Endothelial cell of umbilical vein (primary cell): ENCODE data around the gene QRFPR. TPM values are rescaled to one million over a fixed set of nuclear protein-coding genes. Genes with fewer than 3 reads are reported as not detected.

ENCODE experiments used
- BruUV-seq: library from RNA; stranded (reverse); fragments of 400-500 nt; replicated peaks from 2 replicates; lab custom pipeline; 2021; lab: Mats Ljungman, UMichigan
- CTCF ChIA-PET: fragments of 300-600, 350-600 bp; sonication (Branson Sonifier 250); formaldehyde crosslinking; loops from one replicate; lab custom pipeline; 2021; ENCODE audit warnings: antibody characterized with exemption, inconsistent platforms; lab: Charles Lee
- POLR2A ChIA-PET: fragments of 300-600, 350-600 bp; sonication (Branson Sonifier 250); formaldehyde crosslinking; loops from one replicate; lab custom pipeline; 2021; ENCODE audit warnings: antibody characterized with exemption, inconsistent platforms; lab: Charles Lee
- DNase-seq: peaks from one replicate; pipeline ENCODE4 v3.0.0-alpha.2; 2011; ENCODE audit warnings: low read depth, low spot score
- FAIRE-seq: peaks from 2 replicates; lab custom pipeline; 2011; peaks lifted over from hg19 to GRCh38; lab: Jason Lieb, UNC
- H2AFZ ChIP-seq: 2 replicates; pipeline ENCODE4 v1.6.0; 2012; ENCODE audit warnings: low read depth, low read length, control low read depth, inconsistent platforms
- H3K27ac ChIP-seq: 2 replicates; pipeline ENCODE4 v1.5.1; 2011; ENCODE audit warnings: low read depth, mild to moderate bottlenecking, control low read depth, low read length, moderate library complexity; ENCODE audit not compliant: insufficient read depth
- H3K27me3 ChIP-seq, 2 experiments: 2 replicates each; pipeline versions ENCODE4 v1.6.0 to v1.6.1; 2011; ENCODE audit warnings: low read length in 2 of 2, mixed read lengths in 1 of 2; ENCODE audit not compliant: control insufficient read depth in 2 of 2, insufficient read depth in 2 of 2
- H3K36me3 ChIP-seq, 2 experiments: 2 replicates in 1 of 2; 3 replicates in 1 of 2; pipeline ENCODE4 v1.5.1; 2011; ENCODE audit warnings: low read length in 2 of 2, mild to moderate bottlenecking in 1 of 2, moderate library complexity in 1 of 2; ENCODE audit not compliant: control insufficient read depth in 2 of 2, insufficient read depth in 2 of 2; ENCODE audit errors: extremely low read depth in 1 of 2
- H3K4me1 ChIP-seq: 3 replicates; pipeline ENCODE4 v1.5.1; 2011; ENCODE audit warnings: mild to moderate bottlenecking, low read length; ENCODE audit not compliant: control insufficient read depth, insufficient read depth; ENCODE audit errors: extremely low read depth
- H3K4me2 ChIP-seq: 2 replicates; pipeline ENCODE4 v1.6.1; 2011; ENCODE audit warnings: low read length, control low read depth, mixed read lengths; ENCODE audit not compliant: insufficient read depth
- H3K4me3 ChIP-seq, 3 experiments: fragments of 200-600 bp in 1 of 3; sonication (generic), shearing (Covaris generic) in 1 of 3; replicated peaks in 1 of 3; 2 replicates each; pipeline ENCODE4 v1.5.1; 2011 to 2016; ENCODE audit warnings: control low read depth in 3 of 3, low read length in 3 of 3, mild to moderate bottlenecking in 2 of 3, inconsistent platforms in 1 of 3, low read depth in 1 of 3, moderate library complexity in 1 of 3; ENCODE audit not compliant: insufficient read depth in 1 of 3
- H3K79me2 ChIP-seq: 2 replicates; pipeline ENCODE4 v1.6.0; 2012; ENCODE audit warnings: low read length, inconsistent platforms; ENCODE audit not compliant: control insufficient read depth, insufficient read depth
- H3K9ac ChIP-seq: replicated peaks from 2 replicates; pipeline ENCODE3; 2011; ENCODE audit warnings: low read length, control low read depth; ENCODE audit not compliant: insufficient read depth; ENCODE audit errors: extremely low read depth
- H3K9me1 ChIP-seq: replicated peaks from 3 replicates; pipeline ENCODE4 v1.6.0; 2011; ENCODE audit warnings: mild to moderate bottlenecking, low read length; ENCODE audit not compliant: control insufficient read depth, insufficient read depth; ENCODE audit errors: extremely low read depth
- H3K9me3 ChIP-seq: replicated peaks from 2 replicates; pipeline ENCODE4 v1.5.1; 2012; ENCODE audit warnings: low read length, inconsistent platforms; ENCODE audit not compliant: control insufficient read depth, insufficient read depth
- H4K20me1 ChIP-seq: replicated peaks from 2 replicates; pipeline ENCODE3; 2011; ENCODE audit warnings: mild to moderate bottlenecking, low read length; ENCODE audit not compliant: control insufficient read depth, insufficient read depth; ENCODE audit errors: extremely low read depth
- EZH2 ChIP-seq: IDR thresholded peaks from 2 replicates; pipeline ENCODE4 v1.6.1; 2012; ENCODE audit warnings: borderline replicate concordance, low read depth, mild to moderate bottlenecking, moderate library complexity, low read length, inconsistent platforms; ENCODE audit not compliant: severe bottlenecking
- FOS ChIP-seq: IDR thresholded peaks from 2 replicates; pipeline ENCODE4 v1.6.1; 2011; ENCODE audit warnings: mild to moderate bottlenecking, low read length, moderate library complexity, borderline replicate concordance; ENCODE audit not compliant: insufficient read depth
- GATA2 ChIP-seq: IDR thresholded peaks from 2 replicates; pipeline ENCODE4 v1.7.0; 2011; ENCODE audit warnings: low read depth, mild to moderate bottlenecking, moderate library complexity, mixed read lengths, low read length; ENCODE audit not compliant: insufficient read length, insufficient read depth
- JUN ChIP-seq: IDR thresholded peaks from 2 replicates; pipeline ENCODE4 v1.6.1; 2011; ENCODE audit warnings: borderline replicate concordance, low read depth; ENCODE audit not compliant: insufficient read length, insufficient read depth
- MAX ChIP-seq: IDR thresholded peaks from 2 replicates; pipeline ENCODE4 v1.6.1; 2011; ENCODE audit not compliant: insufficient read depth, insufficient read length
- MYC ChIP-seq: IDR thresholded peaks from one replicate; pipeline ENCODE4 v1.6.1; 2011; ENCODE audit warnings: mild to moderate bottlenecking, low read depth, low read length
- POLR2A ChIP-seq: IDR thresholded peaks from 2 replicates; pipeline ENCODE4 v1.6.1; 2012; ENCODE audit warnings: low read depth, mild to moderate bottlenecking, control low read depth, low read length
- POLR2AphosphoS5 ChIP-seq: IDR thresholded peaks from 2 replicates; pipeline ENCODE4 v1.6.1; 2012; ENCODE audit warnings: low read depth, mild to moderate bottlenecking, control low read depth, low read length, moderate library complexity; ENCODE audit not compliant: insufficient read depth
- dilution Hi-C: fragments of 300-500 bp; cut with MboI; formaldehyde crosslinking; loops from one replicate; pipeline ENCODE4 v1.15.0; 2019; ENCODE audit warnings: low sequenced_read_pairs; ENCODE audit not compliant: extremely low pct_ligation_motif_present
- intact Hi-C: fragments of 100-400 bp; cut with micrococcal nuclease; formaldehyde crosslinking; loops from one replicate; pipeline ENCODE4 v1.10.0; 2022
- polyA plus RNA-seq, 4 experiments: library from polyadenylated mRNA; depleted of rRNA in 3 of 4; stranded (reverse) in 3 of 4; unstranded in 1 of 4; fragments of >200 nt; gene quantifications; 2 replicates each; pipeline versions ENCODE4 v1.2.1 to v1.2.3, GENCODE V29; 2011 to 2012; ENCODE audit warnings: missing spikeins in 1 of 4
- total RNA-seq: library from RNA; stranded (reverse); gene quantifications from 2 replicates; pipeline ENCODE4 v1.2.3, GENCODE V29; 2021
- TF ChIP-seq, protein P1 (sequence below), 2 donors: IDR thresholded peaks; 1 replicate in 1 of 2; 2 replicates in 1 of 2; pipeline ENCODE4 v1.5.1; 2011; ENCODE audit warnings: low read length in 2 of 2, mild to moderate bottlenecking in 2 of 2, moderate library complexity in 2 of 2, control low read depth in 1 of 2, inconsistent platforms in 1 of 2, low read depth in 1 of 2; ENCODE audit not compliant: insufficient read depth in 1 of 2; ENCODE audit errors: extremely low read depth in 1 of 2

QRFPR gene
- total and polyA plus RNA-seq, 2 donors (not counting 3 experiments of a cell fraction or from before 2014, with no cell fraction given), result not detected

- ChIA-PET POLR2A (no interaction called here), CTCF (interaction anchor here (1.2 to 7.6 kb wide), 2 partner anchors 45 to 360 kb away, joined by 3 to 129 read pairs; no protein-coding TSS in a partner anchor)
- FAIRE-seq, result no peak
- H2AFZ ChIP-seq, result no peak overlapping the region
- no peaks in the 10 kb centered on the region for H3K4me1 ChIP-seq
- H4K20me1 ChIP-seq, result no peaks in the 10 kb centered on the region
- no peak overlapping the region for H3K9ac ChIP-seq
- dilution Hi-C loops, result no loop called here
- no peaks in the 10 kb centered on the region for H3K9me1 ChIP-seq
- no peak overlapping the region for H3K27ac ChIP-seq
- DNase-seq, result no peak
- BruUV-seq, result no TSS peak
- TF ChIP-seq JUN, result no peak
- TF ChIP-seq FOS, result no peak
- TF ChIP-seq, protein P1, sequence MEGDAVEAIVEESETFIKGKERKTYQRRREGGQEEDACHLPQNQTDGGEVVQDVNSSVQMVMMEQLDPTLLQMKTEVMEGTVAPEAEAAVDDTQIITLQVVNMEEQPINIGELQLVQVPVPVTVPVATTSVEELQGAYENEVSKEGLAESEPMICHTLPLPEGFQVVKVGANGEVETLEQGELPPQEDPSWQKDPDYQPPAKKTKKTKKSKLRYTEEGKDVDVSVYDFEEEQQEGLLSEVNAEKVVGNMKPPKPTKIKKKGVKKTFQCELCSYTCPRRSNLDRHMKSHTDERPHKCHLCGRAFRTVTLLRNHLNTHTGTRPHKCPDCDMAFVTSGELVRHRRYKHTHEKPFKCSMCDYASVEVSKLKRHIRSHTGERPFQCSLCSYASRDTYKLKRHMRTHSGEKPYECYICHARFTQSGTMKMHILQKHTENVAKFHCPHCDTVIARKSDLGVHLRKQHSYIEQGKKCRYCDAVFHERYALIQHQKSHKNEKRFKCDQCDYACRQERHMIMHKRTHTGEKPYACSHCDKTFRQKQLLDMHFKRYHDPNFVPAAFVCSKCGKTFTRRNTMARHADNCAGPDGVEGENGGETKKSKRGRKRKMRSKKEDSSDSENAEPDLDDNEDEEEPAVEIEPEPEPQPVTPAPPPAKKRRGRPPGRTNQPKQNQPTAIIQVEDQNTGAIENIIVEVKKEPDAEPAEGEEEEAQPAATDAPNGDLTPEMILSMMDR (IDR thresholded peaks at IDR 0.05; ENCODE audit: extremely low read depth in 1 of 2, insufficient read depth in 1 of 2, low read depth in 1 of 2, low read length in 2 of 2), result no peak
- TF ChIP-seq POLR2A, result no peak
- no peak for TF ChIP-seq MAX
- no peak for TF ChIP-seq EZH2
- no peak for TF ChIP-seq POLR2AphosphoS5
- TF ChIP-seq MYC, result no peak
- no peak for TF ChIP-seq GATA2
- intact Hi-C loops, result no loop called here
- no peak overlapping the region for H3K4me2 ChIP-seq
- H3K9me3 ChIP-seq, result no peaks in the 10 kb centered on the region
- H3K79me2 ChIP-seq, result no peaks in the 10 kb centered on the region
- peaks cover 17 to 31% of the 10 kb centered on the region in 2 experiments for H3K27me3 ChIP-seq
- H3K36me3 ChIP-seq, result no peaks in the 10 kb centered on the region
- H3K4me3 ChIP-seq, result no peak overlapping the region
Observed at GRCh38 chr4:121376097-121376496, 4.7 kb downstream of the QRFPR start.
